Thyroid gland (tissue), 4 donors: ENCODE results near the gene FERMT1.

Experiments used
- POLR2A ChIP-seq, 2 donors: fragments of 450-650 bp; IDR thresholded peaks; one replicate each; pipeline ENCODE4 v1.6.1; 2017; ENCODE audit warnings: antibody characterized with exemption in 2 of 2, mild to moderate bottlenecking in 2 of 2, moderate library complexity in 1 of 2
- TF ChIP-seq, protein P1 (sequence below), 6 experiments: fragments of 200-600 bp in 3 of 6; fragments of 450-650 bp in 3 of 6; sonication (generic) in 3 of 6; IDR thresholded peaks; one replicate each; pipeline ENCODE4 v1.5.1; 2016 to 2019; ENCODE audit warnings: antibody characterized with exemption in 6 of 6, mild to moderate bottlenecking in 2 of 6, inconsistent platforms in 1 of 6, moderate library complexity in 1 of 6

DNA sequence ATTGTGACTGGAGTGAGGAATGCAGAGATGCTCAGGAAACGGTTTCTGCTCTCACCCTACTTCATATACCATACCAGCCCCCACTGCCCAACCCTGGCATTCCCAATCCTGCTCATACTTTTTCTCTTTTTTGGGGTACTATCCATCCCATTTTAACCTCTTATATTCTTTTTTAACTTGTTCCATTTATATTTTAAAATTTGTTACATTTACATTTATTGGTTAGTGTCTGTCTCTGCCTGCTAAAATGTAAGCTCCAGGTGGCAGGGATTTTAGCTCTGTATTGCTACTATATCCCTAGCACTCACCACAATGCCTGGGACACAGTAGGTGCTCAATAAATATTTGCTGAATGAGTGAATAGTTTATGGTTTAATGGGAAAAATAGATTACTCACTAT is 8.1 kb downstream of the FERMT1 start:
- TF ChIP-seq POLR2A (IDR thresholded peaks at IDR 0.05): no peak
- TF ChIP-seq, protein P1, sequence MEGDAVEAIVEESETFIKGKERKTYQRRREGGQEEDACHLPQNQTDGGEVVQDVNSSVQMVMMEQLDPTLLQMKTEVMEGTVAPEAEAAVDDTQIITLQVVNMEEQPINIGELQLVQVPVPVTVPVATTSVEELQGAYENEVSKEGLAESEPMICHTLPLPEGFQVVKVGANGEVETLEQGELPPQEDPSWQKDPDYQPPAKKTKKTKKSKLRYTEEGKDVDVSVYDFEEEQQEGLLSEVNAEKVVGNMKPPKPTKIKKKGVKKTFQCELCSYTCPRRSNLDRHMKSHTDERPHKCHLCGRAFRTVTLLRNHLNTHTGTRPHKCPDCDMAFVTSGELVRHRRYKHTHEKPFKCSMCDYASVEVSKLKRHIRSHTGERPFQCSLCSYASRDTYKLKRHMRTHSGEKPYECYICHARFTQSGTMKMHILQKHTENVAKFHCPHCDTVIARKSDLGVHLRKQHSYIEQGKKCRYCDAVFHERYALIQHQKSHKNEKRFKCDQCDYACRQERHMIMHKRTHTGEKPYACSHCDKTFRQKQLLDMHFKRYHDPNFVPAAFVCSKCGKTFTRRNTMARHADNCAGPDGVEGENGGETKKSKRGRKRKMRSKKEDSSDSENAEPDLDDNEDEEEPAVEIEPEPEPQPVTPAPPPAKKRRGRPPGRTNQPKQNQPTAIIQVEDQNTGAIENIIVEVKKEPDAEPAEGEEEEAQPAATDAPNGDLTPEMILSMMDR (IDR thresholded peaks at IDR 0.05): no peak
